Measurements from ENCODE around the gene YEATS2. TPM values are rescaled to one million over a fixed set of nuclear protein-coding genes. Genes with fewer than 3 reads are reported as not detected.

The YEATS2 gene
- total RNA-seq, 3 donors from 2014 or later (not counting 1 experiment from before 2014, with no cell fraction given), result 23.1 to 25.8 (median 25.2) TPM

DNA sequence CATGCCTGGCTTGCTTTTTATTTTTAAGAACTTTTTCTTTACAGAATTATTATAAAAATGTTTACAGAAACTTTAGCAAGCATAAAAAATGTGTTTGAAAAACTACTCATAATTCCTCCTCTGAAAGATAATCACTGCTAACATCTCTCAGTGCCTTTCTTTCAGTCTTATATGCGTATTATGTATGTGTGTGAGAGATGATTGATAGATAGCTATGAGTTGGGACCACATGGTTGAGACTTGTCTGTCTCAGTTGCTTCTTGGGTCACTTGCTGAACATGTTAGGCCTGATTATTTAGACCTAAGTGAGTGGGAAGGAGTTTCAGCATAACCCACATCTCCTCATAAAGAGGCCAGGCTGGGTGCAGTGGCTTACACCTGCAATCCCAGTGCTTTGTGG is 116.6 kb downstream of the YEATS2 start:
- ATAC-seq (no peak), DNase-seq (no peak)
- Histone ChIP-seq H3K36me3 (ENCODE audit: control insufficient read depth, insufficient read depth, low read length) (peaks cover 11% of the 10 kb centered on the region), H3K9me3 (ENCODE audit: control insufficient read depth, insufficient read depth, low read length) (no peaks in the 10 kb centered on the region), H3K4me3 (ENCODE audit: low read length) (no peak overlapping the region), H3K27ac (ENCODE audit: low read length) (no peak overlapping the region), H3K27me3 (ENCODE audit: control insufficient read depth, insufficient read depth, low read length) (no peaks in the 10 kb centered on the region), H3K4me1 (ENCODE audit: control insufficient read depth, insufficient read depth, low read length) (peaks cover 14% of the 10 kb centered on the region)
- Mint-ChIP-seq H3K9me3 (no peaks in the 10 kb centered on the region), H3K4me1 (peaks cover 0 to 5% of the 10 kb centered on the region in 2 donors), H3K27ac (peak overlapping the region; percentile 6 to 72), H3K4me3 (no peak overlapping the region), H3K36me3 (no peaks in the 10 kb centered on the region), H3K27me3 (ENCODE audit: low read depth in 2 of 2) (no peaks in the 10 kb centered on the region)
- 100% methylated on average over 1 of the region's 1 CpG for WGBS (ENCODE audit: insufficient coverage)
- TF ChIP-seq, protein P1, sequence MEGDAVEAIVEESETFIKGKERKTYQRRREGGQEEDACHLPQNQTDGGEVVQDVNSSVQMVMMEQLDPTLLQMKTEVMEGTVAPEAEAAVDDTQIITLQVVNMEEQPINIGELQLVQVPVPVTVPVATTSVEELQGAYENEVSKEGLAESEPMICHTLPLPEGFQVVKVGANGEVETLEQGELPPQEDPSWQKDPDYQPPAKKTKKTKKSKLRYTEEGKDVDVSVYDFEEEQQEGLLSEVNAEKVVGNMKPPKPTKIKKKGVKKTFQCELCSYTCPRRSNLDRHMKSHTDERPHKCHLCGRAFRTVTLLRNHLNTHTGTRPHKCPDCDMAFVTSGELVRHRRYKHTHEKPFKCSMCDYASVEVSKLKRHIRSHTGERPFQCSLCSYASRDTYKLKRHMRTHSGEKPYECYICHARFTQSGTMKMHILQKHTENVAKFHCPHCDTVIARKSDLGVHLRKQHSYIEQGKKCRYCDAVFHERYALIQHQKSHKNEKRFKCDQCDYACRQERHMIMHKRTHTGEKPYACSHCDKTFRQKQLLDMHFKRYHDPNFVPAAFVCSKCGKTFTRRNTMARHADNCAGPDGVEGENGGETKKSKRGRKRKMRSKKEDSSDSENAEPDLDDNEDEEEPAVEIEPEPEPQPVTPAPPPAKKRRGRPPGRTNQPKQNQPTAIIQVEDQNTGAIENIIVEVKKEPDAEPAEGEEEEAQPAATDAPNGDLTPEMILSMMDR (IDR thresholded peaks at IDR 0.05), result no peak
- intact Hi-C loops (cut with micrococcal nuclease), result no loop called here

DNA sequence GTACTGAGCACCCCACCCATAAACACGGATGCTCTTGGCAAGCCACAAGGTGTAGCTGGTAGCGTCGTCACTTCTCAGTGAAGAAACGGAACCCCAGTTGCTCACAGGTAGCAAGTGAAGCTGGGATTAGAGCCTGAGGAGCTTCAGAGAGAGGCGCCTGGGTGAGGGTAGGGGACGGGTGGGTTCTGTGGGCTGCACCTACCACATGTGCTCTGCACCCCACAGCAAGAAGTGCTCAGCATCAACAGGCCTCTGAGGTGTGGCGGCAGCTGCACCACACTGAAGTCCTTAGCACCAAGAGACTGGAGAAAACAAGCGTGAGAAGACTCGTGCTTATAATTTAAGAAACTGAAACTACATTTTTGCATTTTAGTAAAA is 118.0 kb downstream of the YEATS2 start:
- DNase-seq (peak in 1 of 2 donors; percentile 42), ATAC-seq (peak in 1 of 3 donors; percentile 50)
- intact Hi-C loops (cut with micrococcal nuclease), result no loop called here
- Mint-ChIP-seq H3K9me3 (no peaks in the 10 kb centered on the region), H3K27me3 (ENCODE audit: low read depth in 2 of 2) (no peaks in the 10 kb centered on the region), H3K27ac (peak overlapping the region in 1 of 2 donors; percentile 50), H3K4me1 (peaks cover 0 to 5% of the 10 kb centered on the region in 2 donors), H3K36me3 (no peaks in the 10 kb centered on the region), H3K4me3 (no peak overlapping the region)
- no peak overlapping the region for H3K27ac ChIP-seq (ENCODE audit: low read length)
- no peak overlapping the region for H3K4me3 ChIP-seq (ENCODE audit: low read length)
- H3K36me3 ChIP-seq (ENCODE audit: control insufficient read depth, insufficient read depth, low read length), result peaks cover 5% of the 10 kb centered on the region
- no peaks in the 10 kb centered on the region for H3K27me3 ChIP-seq (ENCODE audit: control insufficient read depth, insufficient read depth, low read length)
- 58% methylated on average over 9 of the region's 9 CpGs for WGBS (ENCODE audit: insufficient coverage)
- TF ChIP-seq, protein P1 (IDR thresholded peaks at IDR 0.05), result no peak
- no peaks in the 10 kb centered on the region for H3K9me3 ChIP-seq (ENCODE audit: control insufficient read depth, insufficient read depth, low read length)
- H3K4me1 ChIP-seq (ENCODE audit: control insufficient read depth, insufficient read depth, low read length), result peaks cover 14% of the 10 kb centered on the region

DNA sequence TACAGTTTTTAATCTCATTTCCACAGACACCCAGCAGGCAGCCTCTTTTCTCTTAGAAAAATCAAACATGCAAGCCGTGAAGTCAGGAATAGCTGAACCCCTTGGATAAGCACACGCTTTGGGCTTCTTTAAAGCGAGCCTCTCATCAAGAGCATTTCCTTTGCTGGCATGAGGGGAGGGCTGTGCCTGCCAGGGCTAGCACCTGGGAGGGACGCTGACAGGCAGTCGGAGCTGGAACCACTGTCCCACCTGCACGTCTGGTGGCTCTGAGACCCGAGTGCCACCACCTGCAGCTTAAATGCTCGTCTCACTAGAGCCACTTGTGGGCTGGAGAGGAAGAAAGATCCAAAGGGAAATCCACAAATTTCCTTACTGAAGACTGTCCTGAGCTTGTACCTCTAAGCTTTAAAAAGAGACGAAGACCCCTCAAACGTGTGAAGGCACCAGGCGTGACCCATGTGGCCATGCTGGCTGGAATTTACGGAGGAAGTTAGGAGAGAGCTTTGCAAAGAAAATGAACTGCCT is 118.4 kb downstream of the YEATS2 start:
- H3K36me3 Mint-ChIP-seq, result no peaks in the 10 kb centered on the region
- intact Hi-C loops (cut with micrococcal nuclease), result no loop called here
- no peaks in the 10 kb centered on the region for H3K9me3 Mint-ChIP-seq
- TF ChIP-seq, protein P1 (IDR thresholded peaks at IDR 0.05), result no peak
- H3K4me3 ChIP-seq (ENCODE audit: low read length), result no peak overlapping the region
- H3K27me3 ChIP-seq (ENCODE audit: control insufficient read depth, insufficient read depth, low read length), result no peaks in the 10 kb centered on the region
- no peaks in the 10 kb centered on the region for H3K27me3 Mint-ChIP-seq (ENCODE audit: low read depth in 2 of 2)
- H3K27ac ChIP-seq (ENCODE audit: low read length), result no peak overlapping the region
- H3K4me1 ChIP-seq (ENCODE audit: control insufficient read depth, insufficient read depth, low read length), result peaks cover 14% of the 10 kb centered on the region
- 75% methylated on average over 12 of the region's 12 CpGs for WGBS (ENCODE audit: insufficient coverage)
- H3K9me3 ChIP-seq (ENCODE audit: control insufficient read depth, insufficient read depth, low read length), result no peaks in the 10 kb centered on the region
- no peak overlapping the region for H3K4me3 Mint-ChIP-seq
- no peak for DNase-seq
- peaks cover 0 to 5% of the 10 kb centered on the region in 2 donors for H3K4me1 Mint-ChIP-seq
- no peak for ATAC-seq
- peaks cover under 1% of the 10 kb centered on the region for H3K36me3 ChIP-seq (ENCODE audit: control insufficient read depth, insufficient read depth, low read length)
- peak overlapping the region in 1 of 2 donors; percentile 50 for H3K27ac Mint-ChIP-seq
